ENCODE data around the gene MCAM. TPM values are rescaled to one million over a fixed set of nuclear protein-coding genes. Genes with fewer than 3 reads are reported as not detected.

Gene MCAM
- total and polyA plus RNA-seq, 2 of the 8 experiments (the other 6 are each of a cell fraction or from before 2014, with no cell fraction given): 22.4 to 32.2 TPM

- Histone ChIP-seq H3K9me3 (ENCODE audit: insufficient read depth in 2 of 2, low read depth in 1 of 2, low read length in 1 of 2) (no peaks in the 10 kb centered on the region), H3K4me3 (ENCODE audit: extremely low read depth in 1 of 4, insufficient read depth in 2 of 4, low read depth in 3 of 4, low read length in 4 of 4) (peak overlapping the region; percentile 26 to 80 (median 76); a peak in 7 of 8 replicates)
- TF ChIP-seq RBBP5 (IDR thresholded peaks at IDR 0.05; ENCODE audit: borderline replicate concordance, low read depth, low read length) (peak; percentile 24; the same call in 1 of the 2 replicates), NRF1 (IDR thresholded peaks at IDR 0.05; ENCODE audit: low read depth, low read length) (0 out of 2 replicates have a peak, but pooled peaks have one; percentile 12), CREB1 (IDR thresholded peaks at IDR 0.05) (peak; percentile 80), YY1 (IDR thresholded peaks at IDR 0.05; ENCODE audit: low read depth, low read length) (0 out of 2 replicates have a peak, but pooled peaks have one; percentile 41), CHD2 (IDR thresholded peaks at IDR 0.05; ENCODE audit: low read length) (no peak), SIN3A (conservative IDR thresholded peaks at IDR 0.05 in 1 of 2, IDR thresholded peaks at IDR 0.05 in 1 of 2; ENCODE audit: low read depth in 1 of 2, low read length in 2 of 2) (peak in 1 of 2 experiments; percentile 78; a peak in 1 of 4 replicates), E2F6 (IDR thresholded peaks at IDR 0.05) (0 out of 2 replicates have a peak, but pooled peaks have one; percentile 43), RAD21 (IDR thresholded peaks at IDR 0.05 in 1 of 2, conservative IDR thresholded peaks at IDR 0.05 in 1 of 2; ENCODE audit: low read depth in 2 of 2, low read length in 2 of 2) (peak; percentile 74 to 85), ATF3 (IDR thresholded peaks at IDR 0.05; ENCODE audit: insufficient read depth, low read depth, low read length) (no peak)
Observed at GRCh38 chr11:119356349-119357031, 39.6 kb upstream of the MCAM start.

More at GRCh38 chr11:119356349-119357031, 39.6 kb upstream of the MCAM start:
- no peaks in the 10 kb centered on the region; the same call in 1 of the 2 replicates for H3K79me1 ChIP-seq (ENCODE audit: low read depth, low read length)
- H2BK20ac ChIP-seq (ENCODE audit: low read length): no peak overlapping the region
- H4K20me1 ChIP-seq (replicated peaks in 1 of 2; ENCODE audit: control insufficient read depth in 1 of 2, insufficient read depth in 2 of 2, low read length in 2 of 2): peaks cover 0 to 5% of the 10 kb centered on the region in 2 experiments
- peaks cover 0 to 4% (median under 1%) of the 10 kb centered on the region in 4 experiments; a peak in 3 of 7 replicates for H3K27me3 ChIP-seq (replicated peaks in 1 of 4; ENCODE audit: control insufficient read depth in 3 of 4, extremely low read depth in 1 of 4, insufficient read depth in 3 of 4, low read length in 3 of 4)
- peak overlapping the region; percentile 71; the same call in 1 of the 2 replicates for H2BK5ac ChIP-seq (ENCODE audit: low read depth, low read length)
- peaks cover 2% of the 10 kb centered on the region for H3K23me2 ChIP-seq (ENCODE audit: low read depth, low read length)
- no peak overlapping the region for H2AK5ac ChIP-seq (ENCODE audit: low read depth, low read length)
- peak overlapping the region; percentile 13 for H3K56ac ChIP-seq (replicated peaks; ENCODE audit: insufficient read length, low read depth, low read length)
- peak in 1 of 2 experiments; percentile 93 for DNase-seq (ENCODE audit: low read depth in 1 of 2, low spot score in 2 of 2)
- peak overlapping the region; percentile 43; the same call in 1 of the 2 replicates for H2BK12ac ChIP-seq (ENCODE audit: low read depth, low read length)
- no peak overlapping the region for H3K23ac ChIP-seq (ENCODE audit: insufficient read length)
- FAIRE-seq: no peak
- peak overlapping the region; percentile 93 for H3K18ac ChIP-seq (ENCODE audit: extremely low read depth, low read length)
- H3K4ac ChIP-seq (replicated peaks; ENCODE audit: insufficient read length, low read depth, low read length): no peak overlapping the region
- H3K4me2 ChIP-seq (ENCODE audit: insufficient read depth in 1 of 2, low read depth in 2 of 2, low read length in 2 of 2): peak overlapping the region; percentile 30 to 99
- no peak overlapping the region for H3K27ac ChIP-seq (ENCODE audit: low read depth, low read length)
- peak overlapping the region; percentile 91 for H2AFZ ChIP-seq (ENCODE audit: low read length)
- peak overlapping the region in 2 of 4 experiments; percentile 66 to 73; a peak in 4 of 7 replicates for H3K9ac ChIP-seq (replicated peaks in 1 of 4; ENCODE audit: extremely low read depth in 1 of 4, low read depth in 3 of 4, low read length in 3 of 4)
- H3K14ac ChIP-seq (ENCODE audit: insufficient read length): no peak overlapping the region
- H4K5ac ChIP-seq (ENCODE audit: insufficient read length, low read depth, low read length): no peak overlapping the region
- no peak overlapping the region for H2BK15ac ChIP-seq (ENCODE audit: low read length)
- peaks cover 6 to 9% (median 8%) of the 10 kb centered on the region in 4 experiments for H3K4me1 ChIP-seq (replicated peaks in 1 of 4; ENCODE audit: control insufficient read depth in 3 of 4, insufficient read depth in 4 of 4, low read length in 3 of 4)
- POLR2A ChIA-PET (ENCODE audit: partially characterized antibody): interaction anchor here (0.9 to 1.9 kb wide), 5 partner anchors 12 to 82 kb away, joined by 3 to 5 read pairs (median 3); no protein-coding TSS in a partner anchor
- H2BK120ac ChIP-seq (replicated peaks; ENCODE audit: low read depth, low read length): peak overlapping the region; percentile 36
- CTCF ChIA-PET (ENCODE audit: partially characterized antibody): interaction anchor here (0.6 to 10.9 kb wide), 44 partner anchors 8 to 1231 kb away, joined by 3 to 474 read pairs (median 4); partner anchors contain the start of genes C1QTNF5, MFRP, RNF26 and THY1
- peak overlapping the region; percentile 68 for H4K91ac ChIP-seq (replicated peaks; ENCODE audit: insufficient read length, low read length)
- 2% methylated on average over 38 of the region's 54 CpGs; no CpG with 5 or more reads in 1 of the 2 experiments for WGBS, 2 experiments (ENCODE audit: extremely low coverage in 1 of 2, insufficient coverage in 1 of 2, insufficient read length in 1 of 2, insufficient replicate concordance in 2 of 2, low coverage in 1 of 2, low lambda C conversion rate in 2 of 2, missing lambda C conversion rate in 1 of 2)
- H3K36me3 ChIP-seq (ENCODE audit: control insufficient read depth in 2 of 4, insufficient read depth in 4 of 4, low read length in 3 of 4): peaks cover 0 to 6% (median 5%) of the 10 kb centered on the region in 4 experiments; a peak in 3 of 8 replicates
- H4K8ac ChIP-seq (ENCODE audit: extremely low read depth, insufficient read depth, low read length): no peak overlapping the region
- H3K79me2 ChIP-seq (ENCODE audit: control insufficient read depth in 1 of 2, insufficient read depth in 2 of 2, low read length in 2 of 2): no peaks in the 10 kb centered on the region
